Activated CD8-positive, alpha-beta memory T cell treated with anti-CD3 and anti-CD28 coated beads, Interleukin-2, amount 50 U/mL, for 1 hour (primary cell): ENCODE measurements around the gene ARHGEF12.
"Not testable (repeated sequence)": the region's sequence is repeated elsewhere in the genome, so short reads cannot be mapped to it uniquely, and the experiment has no call there.

ENCODE experiments used
- DNase-seq: peaks from one replicate; pipeline ENCODE4 v3.0.0-alpha.2; 2020; ENCODE audit errors: extremely low read depth

Gene ARHGEF12

DNA sequence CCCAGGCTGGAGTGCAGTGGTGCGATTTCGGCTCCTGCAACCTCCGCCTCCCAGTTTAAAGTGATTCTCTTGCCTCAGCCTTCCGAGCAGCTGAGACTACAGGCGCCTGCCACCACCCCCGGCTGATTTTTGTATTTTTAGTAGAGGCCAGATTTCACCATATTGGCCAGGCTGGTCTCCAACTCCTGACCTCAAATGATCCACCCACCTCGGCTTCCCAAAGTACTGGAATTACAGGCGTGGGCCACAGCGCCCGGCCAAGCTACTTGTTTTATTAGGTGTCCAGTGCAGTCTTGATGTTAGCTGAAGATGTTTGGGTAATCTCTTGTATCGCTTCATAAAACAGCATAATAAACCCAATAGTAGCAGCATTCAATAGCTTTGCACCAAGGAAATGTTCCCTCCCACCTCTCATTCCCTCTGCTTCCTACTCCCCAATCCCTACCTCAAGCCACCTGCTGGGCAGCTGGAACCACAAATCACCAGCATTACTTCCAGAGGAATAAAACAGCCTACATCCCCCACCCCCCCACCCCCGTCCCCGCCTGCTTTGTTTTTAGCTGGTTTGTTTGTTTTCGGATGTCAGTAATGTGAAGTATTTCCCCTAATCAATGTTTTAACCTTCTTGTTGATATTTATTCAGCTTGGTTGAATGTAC lies 164.3 kb downstream of the ARHGEF12 start:
- DNase-seq, result no peak

GRCh38 chr11:120501440-120501839 lies 165.2 kb downstream of the ARHGEF12 start:
- DNase-seq, result no peak

DNA sequence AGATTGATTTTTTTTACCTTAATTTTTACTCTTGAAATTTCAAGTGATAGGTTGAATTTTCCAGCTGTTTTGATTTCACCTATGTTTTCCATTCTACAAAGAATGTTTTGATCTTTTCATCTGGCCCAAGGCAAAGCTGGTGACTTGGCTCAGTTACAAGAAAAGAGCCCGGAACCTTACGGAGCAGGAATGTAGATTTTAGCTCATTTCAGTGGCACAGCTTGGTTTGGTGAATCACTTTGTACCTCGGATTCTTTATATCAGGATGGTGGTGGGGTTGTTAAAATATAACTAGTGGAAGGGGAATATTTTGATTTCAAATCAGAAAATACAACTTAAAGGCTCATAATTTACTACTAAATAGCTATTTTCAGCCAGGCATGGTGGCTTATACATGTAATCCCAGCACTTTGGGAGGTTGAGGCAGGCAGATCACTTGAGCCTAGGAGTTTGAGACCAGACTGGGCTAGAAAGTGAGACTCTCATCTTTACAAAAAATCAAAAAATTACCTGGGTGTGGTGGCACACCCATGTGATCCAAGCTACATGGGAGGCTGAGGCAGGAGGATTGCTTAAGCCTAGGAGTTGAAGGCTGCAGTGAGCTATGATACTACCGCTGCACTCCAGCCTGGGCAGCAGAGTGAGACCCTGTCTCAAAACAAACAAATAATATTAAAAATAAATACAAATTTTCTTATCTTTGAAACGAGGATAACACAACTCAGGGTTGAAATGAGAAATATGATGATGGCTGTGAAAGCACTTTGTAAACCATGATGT lies 166.0 kb downstream of the ARHGEF12 start:
- no peak for DNase-seq

DNA sequence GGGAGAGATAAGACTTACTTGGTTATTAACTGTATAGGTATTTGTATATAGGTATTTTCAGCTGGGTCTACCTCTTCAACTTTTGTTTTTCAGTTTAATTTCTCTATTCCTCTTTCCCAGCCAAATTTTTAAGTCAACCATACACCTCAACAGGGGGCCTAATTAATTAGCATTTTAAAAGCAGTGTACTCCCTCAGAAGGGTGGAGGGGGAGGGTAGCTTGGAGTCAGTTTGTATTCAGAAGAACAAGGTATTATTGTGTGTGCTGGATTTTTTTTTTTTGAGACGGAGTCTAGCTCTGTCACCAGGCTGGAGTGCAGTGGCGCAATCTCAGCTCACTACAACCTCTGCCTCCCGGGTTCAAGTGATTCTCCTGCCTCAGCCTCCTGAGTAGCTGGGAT lies 167.3 kb downstream of the ARHGEF12 start:
- not testable (repeated sequence) for DNase-seq

- DNase-seq, result no peak
These were observed 169.7 kb downstream of the ARHGEF12 start for GRCh38 chr11:120505801-120506425.

DNA sequence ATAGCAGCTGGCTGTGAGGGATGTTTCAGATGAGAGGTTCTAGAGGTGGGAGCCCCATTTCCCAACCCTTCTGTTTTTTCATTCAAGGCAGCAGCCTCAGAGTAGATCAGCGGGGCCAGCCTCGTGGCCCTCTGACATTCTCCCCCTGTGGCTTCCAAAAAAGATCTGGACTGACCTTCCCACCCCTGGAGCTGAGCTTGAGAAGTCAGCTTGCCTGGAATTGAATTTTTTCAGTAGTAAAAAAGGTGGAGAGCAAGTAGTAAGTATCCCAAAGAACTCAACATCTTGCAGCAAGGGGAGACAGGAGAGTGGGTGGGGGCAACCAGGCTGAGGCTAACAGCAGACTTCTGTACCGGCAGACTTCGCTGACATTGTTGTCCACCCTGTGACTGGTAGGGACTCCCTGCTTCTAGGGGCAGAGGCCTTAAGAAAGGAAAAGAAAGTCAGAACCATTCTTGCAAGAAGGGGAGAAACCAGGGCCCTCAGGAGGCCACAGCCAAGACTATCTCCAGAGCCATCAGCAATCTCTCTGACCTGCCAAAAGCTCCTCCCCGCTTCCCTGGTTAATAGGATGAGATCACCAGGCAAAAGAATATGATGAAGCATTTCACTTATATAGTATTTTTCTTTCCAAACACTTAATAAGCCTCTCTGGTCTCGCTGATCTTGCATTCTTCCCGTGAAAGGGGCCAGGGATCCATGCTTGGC lies 173.3 kb downstream of the ARHGEF12 start:
- no peak for DNase-seq

DNA sequence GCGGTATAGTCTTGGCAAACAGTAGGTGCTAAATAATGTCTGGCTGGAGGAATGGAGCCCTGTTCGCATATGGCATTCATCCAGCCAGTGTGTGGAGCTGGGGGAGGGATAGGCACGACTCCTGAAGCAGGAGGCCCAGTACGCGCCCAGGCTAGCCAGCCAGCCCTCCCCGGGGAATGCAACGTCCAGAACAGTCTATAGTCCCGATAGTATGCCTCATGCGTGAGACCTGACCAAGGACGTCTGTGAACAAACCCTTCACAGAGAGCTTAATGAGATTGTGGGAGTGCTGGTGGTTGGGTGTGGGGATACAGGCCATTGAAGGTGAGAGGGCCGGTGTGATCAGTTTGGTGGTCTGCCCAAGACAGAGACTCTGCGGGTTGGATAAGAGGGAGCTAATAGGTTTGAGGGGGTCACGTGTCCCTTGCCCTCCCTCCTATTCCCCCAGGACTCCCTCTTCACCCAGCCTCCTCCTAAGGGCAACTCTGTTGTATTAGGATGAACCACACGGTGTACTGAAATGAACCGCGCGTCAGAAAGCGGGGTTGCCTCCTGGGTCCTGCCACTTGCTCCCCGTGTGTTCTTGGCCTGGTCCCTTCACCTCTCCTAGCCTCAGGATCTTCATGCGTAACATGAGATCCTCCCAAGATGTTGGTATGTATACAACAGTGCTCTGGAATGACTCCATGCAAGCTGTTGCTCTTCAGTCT lies 174.3 kb downstream of the ARHGEF12 start:
- no peak for DNase-seq

DNA sequence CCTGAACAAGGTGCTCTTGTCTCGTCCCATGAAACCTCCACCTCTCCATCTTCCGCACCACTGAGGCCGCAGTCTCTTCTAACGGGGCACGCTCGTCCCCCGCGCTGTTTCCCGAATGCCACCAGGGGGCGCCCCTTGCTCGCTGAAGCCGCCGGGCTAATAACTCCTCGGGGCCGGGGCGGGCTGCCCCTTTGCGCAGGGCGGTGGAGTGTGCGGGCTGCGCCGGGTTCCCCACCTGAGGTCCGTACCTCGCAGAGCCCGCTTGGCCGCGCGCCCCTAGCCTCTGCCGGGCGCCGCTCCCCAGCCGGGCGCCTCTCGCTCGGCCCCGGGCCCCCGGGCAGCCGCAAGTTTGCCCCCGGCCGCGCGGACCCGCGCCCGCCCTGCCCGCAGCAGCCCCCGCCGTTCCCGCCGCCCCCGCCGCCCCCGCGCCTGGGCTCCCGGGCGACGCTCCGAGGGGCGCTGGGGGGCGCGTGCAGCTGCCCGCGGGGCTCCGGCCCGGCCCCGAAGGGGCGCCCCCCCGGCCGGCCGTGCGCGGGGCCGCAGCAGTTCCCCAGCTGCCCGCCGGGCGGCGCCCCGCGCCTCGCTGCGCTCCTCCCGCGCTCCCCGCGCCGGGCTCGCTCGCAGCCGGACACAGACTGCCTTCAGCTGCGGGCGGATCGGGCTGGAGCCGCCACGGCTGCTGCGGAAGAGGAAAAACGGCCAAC lies 175.1 kb downstream of the ARHGEF12 start, which contains the start of gene GRIK4:
GRIK4 (plus strand) TSS at position 633 of the 704 bp plus-strand sequence. CDS start 148,571 bp downstream, outside the sequence.
- DNase-seq, result peak; percentile 9

DNA sequence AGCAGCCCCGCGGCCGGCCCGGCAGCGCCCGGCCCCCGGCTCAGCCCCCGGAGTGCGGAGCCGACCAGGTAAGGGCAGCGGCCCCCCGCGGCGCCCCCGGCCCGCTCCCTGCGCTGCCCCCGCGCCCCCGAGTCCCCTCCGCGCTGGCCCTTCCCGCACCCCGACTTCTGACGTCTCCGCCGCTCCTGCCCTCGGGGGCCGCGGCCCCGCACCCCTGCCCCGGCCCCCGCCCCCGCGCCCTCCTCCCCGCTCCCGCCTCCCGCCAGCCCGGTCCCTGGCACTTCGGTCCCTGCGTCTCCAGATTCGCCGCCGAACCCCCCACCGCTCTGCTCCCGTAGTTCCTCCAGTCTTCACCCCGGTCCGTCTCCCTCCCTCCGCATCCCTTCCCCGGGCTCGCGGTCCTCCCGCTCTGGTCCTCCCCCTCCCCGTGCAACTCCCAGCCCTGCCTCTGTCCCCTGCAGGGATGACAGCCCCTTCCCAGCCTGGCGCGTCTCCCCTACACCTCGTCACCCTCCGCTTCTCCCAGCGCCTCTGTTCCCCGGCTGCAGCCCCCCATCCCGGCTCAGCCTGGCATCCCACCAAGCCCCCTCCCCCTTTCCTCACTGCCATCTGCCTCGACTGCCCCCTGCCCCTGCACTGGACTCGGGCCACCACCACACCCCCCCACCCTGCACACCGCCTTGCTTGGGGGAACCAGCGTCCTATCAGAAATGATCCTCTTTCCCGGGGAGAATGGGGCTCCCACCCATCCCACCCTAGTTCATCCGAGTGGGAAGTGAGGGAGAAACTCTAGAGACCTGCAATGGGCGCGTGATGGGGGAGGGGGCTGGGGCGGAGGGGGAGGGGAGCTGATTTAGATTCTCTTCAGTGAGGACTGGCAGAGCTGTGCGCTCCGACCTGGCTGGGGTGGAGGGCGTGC lies 175.9 kb downstream of the ARHGEF12 start:
- DNase-seq, result no peak

- no peak for DNase-seq
These were observed 176.7 kb downstream of the ARHGEF12 start for GRCh38 chr11:120512739-120513435.

DNA sequence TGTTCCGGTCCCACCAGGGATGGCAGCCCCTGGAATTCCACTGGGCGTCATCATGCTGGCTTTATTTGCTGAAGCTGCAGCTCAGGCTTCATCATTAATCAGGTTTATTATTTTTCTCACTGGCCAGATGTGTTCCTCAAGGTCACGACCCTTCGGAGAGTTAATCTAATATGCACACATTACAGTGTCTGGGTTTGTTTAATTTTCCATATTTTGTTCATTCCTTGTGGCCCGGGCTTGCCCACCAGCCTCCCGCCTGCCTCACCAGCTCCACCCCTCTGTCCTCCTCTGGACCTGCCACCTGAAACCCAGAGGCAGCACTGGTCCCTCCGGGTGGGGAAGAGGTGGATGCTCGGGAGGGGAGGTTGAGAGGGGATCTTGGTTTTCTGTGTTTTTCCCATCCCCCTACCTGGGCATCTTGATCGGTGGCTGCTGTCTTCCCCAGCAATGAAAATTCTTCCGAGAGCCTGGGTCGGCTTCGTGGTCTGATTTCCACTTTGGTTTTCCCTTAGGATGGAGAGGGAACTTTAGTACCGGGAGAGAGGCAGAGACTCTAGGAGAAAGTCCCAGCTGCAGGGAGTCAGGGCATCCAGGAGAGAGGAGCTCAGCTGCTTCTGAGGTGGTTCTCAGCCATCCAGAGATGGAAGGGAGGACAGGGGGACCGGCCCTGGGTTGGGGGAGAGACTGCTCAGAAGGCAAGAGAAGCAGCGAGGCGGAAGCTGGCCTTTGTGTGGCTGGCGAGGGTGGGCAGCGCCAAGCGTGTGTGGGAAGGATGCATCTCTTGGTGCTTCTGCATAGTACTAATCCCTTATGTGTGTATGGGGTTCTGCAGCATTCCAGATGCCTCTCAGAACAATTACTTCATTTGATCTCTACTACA lies 177.5 kb downstream of the ARHGEF12 start:
- no peak for DNase-seq

- no peak for DNase-seq
These were observed 178.4 kb downstream of the ARHGEF12 start for GRCh38 chr11:120514541-120515121.

DNA sequence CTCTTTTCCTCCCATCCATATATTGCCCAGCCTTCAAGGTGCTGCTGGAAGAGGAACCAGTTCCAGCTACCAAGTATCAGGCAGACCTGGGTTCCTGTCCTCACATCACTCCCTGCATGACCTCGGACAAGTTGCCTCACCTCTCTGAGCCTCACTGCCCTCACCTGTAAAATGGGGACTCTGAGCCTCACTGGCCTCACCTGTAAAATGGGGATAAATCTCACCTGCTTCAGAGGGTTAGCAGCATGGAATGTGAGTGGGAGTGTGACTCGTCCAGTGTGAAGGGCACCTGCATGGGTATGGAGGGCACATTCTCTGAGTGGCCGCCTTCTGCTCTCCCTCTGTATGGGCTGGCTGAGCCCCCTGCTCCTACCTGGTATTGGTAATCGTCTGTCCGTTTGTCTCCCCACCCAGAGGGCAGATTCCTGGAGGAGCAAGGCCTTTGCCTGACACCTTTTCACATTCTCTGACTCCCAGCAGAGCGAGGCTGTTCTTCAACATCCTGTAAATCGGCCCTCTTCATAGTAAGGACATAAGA lies 179.0 kb downstream of the ARHGEF12 start:
- DNase-seq, result no peak

GRCh38 chr11:120516461-120517389 lies 180.5 kb downstream of the ARHGEF12 start:
- DNase-seq, result no peak

- no peak for DNase-seq
These were observed 181.2 kb downstream of the ARHGEF12 start for GRCh38 chr11:120517390-120517761.

GRCh38 chr11:120517801-120518291 lies 181.6 kb downstream of the ARHGEF12 start:
- DNase-seq, result no peak
